HG03135 (cell line): Measurements from ENCODE around the gene GASK1A.

ENCODE experiments used
- ATAC-seq: cut with Tn5 transposase; IDR thresholded peaks from one replicate; pipeline ENCODE4 v1.9.1; 2021; ENCODE audit warnings: mild to moderate bottlenecking, moderate library complexity; ENCODE audit not compliant: unreplicated experiment

The GASK1A gene

DNA sequence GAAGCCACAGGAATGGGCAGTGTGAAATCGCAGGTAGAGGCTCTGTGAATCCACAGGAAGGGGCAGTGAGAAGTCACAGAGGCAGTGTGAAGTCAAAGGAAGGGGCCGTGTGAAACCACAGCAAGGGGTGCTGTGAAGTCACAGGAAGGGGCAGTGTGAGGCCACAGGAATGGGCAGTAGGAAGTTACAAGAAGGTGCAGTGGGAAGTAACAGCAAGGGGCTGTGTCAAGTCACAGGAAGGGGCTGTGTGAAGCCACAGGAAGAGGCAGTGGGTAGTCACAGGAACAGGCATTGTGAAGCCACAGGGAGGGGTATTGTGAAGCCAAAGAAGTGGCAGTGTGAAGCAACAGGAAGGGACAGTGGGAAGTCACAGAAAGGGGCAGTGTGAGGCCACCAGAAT is 34.1 kb downstream of the GASK1A start:
- ATAC-seq, result no peak

DNA sequence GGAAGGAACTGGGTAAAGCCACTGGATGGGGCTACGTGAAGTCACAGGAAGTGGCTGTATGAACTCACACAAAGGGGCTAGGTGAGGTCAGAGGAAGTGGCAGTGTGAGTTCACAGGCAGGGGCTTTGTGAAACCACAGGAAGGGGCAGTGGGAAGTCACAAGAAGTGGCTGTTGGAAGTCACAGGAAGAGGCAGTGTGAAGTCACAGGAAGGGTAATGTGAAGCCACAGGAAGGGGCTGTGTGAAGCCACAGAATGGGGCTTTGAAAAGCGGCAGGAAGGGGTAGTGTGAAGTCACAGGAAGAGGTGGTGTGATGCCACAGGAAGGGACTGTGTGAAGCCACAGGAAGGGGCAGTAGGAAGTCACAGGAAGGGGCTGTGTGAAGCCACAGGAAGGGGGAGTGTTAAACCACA is 34.6 kb downstream of the GASK1A start:
- no peak for ATAC-seq

DNA sequence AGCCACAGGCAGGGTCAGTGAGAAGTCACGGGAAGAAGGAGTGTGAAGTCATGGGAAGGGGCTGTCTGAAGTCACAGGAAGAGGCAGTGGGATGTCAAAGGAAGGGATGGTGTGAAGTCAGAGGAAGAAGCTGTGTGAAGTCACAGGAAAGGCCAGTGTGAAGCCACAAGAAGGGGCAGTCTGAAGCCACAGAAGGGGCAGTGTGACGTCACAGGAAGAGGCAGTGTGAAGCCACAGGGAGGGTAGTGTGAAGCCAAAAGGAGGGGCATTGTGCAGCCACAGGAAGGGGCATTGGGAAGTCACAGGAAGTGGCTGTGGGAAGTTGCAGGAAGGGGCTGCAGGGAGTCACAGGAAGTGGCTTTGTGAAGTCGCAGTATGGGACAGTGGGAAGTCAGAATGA is 35.1 kb downstream of the GASK1A start:
- no peak for ATAC-seq

DNA sequence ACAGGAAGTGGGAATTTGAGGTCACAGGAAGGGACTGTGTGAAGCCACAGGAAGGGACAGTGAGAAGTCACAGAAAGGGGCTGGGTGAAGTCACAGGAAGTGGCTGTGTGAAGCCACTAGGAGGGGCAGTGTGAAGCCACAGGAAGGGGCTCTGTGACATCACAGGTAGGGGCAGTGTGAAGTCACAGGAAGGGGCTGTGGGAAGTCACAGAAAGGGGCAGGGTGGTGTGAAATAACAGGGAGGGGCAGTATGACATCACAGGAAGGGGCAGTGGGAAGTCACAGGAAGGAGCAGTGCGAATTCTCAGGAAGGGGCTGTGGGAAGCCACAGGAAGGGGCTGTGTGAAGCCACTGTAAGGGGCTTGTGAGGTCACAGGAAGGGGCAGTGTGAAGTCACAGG is 35.8 kb downstream of the GASK1A start:
- ATAC-seq, result no peak

DNA sequence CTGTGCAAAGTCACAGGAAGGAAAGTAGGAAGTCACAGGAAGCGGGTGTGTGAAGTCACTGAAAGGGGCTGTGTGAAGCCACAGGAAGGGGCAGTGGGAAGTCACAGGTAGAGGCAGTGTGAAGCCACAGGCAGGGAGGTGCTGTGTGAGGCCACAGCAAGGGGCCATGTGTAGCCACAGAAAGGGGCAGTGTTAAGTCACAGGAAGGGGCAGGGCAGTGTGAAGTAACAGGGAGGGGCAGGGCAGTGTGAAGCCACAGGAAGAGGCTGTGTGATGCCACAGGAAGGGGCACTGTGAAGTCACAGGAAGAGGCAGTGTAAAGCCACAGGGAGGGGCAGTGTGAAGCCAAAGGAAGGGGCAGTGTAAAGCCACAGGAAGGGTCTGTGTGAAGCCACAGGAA is 36.5 kb downstream of the GASK1A start:
- ATAC-seq, result no peak

DNA sequence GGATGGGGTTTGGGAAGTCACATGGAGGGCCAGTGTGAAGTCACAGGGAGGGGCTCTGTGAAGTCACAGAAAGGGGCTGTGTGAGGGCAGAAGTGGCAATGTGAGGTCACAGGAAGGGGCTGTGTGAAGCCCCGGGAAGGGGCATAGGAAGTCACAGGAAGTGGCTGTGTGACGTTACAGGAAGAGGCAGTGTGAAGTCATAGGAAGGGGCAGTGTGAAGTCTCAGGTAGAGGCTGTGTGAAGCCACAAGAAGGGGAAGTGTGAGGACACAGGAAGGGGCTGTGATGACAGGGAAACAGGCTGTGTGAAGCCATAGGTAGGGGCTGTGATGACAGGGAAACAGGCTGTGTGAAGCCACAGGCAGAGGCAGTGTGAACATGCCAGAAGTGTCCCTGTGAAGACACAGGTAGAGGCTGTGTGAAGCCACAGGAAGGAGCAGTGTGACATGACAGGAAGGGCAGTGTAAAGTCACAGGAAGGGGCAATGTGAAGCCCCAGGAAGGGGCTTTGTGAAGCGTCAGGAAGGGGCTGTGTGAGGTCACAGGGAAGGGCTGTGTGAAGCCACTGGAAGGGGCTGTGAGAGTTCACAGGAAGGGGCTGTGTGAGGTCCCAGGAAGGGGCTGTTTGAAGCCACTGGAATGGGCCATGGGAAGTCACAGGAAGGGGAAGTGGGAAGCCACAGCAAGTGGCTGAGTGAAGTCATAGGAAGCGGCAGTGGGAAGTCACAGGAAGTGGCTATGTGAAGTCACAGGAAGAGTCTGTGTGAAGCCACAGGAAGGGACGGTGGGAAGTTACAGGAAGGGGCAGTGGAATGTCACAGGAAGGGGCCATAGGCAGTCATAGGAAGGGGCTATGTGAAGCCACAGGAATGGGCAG is 37.1 kb downstream of the GASK1A start:
- ATAC-seq, result no peak

DNA sequence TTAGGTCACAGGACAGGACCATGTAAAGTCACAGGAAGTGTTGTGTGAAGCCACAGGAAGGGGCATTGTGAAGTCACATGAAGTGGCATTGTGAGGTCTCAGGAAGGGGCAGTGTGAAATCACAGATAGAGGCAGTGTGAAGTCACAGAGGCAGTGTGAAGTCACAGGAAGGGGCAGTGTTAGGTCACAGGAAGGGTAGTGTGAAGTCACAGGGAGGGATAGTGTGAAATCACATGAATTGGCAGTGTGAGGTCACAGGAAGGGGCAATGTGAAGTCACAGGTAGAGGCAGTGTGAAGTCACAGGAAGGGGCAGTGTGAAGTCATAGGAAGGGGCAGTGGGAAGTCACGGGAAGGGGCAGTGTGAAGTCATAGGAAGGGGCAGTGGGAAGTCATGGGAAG is 37.9 kb downstream of the GASK1A start:
- no peak for ATAC-seq

DNA sequence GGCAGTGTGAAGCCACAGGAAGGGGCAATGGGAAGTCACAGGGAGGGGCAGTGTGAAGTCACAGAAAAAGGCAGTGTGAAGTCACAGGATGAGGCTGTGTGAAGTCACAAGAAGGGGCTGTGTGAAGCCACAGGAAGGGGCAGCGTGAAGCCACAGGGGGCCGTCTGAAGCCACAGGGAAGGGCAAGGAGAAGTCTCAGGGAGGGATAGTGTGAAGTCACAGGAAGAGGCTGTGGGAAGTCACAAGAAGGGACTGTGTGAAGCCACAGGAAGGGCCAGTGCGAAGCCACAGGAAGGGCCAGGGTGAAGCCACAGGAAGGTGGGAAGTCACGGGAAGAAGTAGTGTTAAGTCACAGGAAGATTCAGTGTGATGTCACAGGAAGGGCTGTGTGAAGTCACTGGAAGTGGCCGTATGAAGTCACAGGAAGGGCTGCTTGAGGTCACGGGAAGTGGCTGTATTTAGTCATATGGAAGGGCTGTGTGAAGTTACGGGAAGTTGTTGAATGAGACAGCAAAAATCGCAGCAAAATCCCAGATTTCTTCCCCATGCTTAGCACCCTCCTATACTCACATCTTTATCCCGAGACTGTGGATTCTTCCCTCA is 38.6 kb downstream of the GASK1A start:
- ATAC-seq, result no peak

DNA sequence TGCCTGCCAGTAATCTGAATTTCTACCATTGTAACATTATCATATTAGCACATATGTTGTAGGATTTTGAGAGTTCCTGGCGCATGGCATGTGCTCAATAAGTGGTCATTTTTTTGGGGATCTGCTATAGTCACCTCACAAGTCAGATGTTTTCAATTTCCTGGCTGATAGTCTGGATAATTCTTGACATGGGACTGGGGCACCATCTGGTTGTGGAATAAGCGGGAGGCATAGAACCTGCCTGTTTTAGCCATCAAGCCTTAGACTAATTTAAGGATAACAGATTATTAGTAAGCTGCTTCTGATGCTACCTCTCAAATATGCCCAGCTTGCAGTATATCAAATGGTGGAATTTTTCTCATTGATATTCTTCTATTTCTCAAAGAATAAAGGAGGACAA is 39.1 kb downstream of the GASK1A start:
- no peak for ATAC-seq

DNA sequence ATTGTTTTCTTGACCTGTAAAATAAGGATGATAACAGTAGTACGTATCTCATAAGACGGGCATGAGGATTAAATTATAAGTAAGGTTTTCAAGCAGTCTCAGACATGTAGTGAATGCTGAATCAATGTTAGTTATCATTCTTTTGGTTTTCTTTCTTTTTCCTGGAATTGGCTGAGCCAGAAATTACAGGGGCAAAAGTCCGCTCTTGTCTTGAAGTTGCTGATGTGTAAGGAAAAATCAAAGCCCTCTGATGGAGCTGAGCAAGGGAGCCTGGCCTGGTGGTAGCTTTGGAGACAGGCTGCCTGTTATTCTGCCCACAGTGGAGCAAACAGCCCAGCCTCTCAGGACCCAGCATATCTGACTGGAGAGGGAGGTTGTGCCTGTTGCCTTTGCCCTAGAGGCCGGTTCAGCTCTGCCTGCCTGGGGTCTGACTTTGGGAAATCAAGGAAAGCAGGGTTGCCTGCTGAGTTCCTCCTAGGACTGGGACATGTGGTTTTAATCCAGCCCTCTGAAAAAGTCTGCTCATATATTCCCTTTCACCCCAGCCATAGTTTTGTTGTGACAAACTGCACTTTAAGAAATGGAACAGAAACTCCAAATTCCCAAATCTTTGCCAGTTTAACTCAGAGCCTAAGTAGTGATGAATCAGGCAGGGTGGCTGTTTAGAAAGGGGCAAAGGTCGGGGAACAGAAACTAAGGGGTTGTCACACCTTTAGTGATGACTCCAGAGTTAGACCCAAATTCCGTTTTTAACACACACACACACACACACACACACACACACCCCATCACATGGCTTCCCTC is 40.1 kb downstream of the GASK1A start:
- no peak for ATAC-seq

DNA sequence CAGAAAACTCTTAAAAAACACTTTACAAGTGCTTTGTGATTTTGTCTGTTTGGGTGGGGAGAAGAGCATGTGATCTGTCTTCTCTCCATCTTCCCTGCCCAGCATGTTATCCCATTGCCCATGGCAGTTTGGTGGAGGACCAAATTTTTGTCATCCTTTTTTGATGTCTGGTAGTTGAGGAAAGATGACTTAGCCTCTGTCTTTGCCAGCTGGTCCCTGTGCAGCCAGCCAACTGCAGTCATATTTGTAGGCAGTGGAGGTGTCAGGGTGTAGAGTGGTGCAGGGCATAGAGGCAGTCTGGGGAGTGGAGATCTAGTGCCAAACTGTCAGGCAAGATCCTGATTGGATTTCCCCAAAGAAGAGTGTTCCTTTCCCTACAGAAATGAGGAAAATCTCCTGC is 40.7 kb downstream of the GASK1A start:
- ATAC-seq, result no peak

DNA sequence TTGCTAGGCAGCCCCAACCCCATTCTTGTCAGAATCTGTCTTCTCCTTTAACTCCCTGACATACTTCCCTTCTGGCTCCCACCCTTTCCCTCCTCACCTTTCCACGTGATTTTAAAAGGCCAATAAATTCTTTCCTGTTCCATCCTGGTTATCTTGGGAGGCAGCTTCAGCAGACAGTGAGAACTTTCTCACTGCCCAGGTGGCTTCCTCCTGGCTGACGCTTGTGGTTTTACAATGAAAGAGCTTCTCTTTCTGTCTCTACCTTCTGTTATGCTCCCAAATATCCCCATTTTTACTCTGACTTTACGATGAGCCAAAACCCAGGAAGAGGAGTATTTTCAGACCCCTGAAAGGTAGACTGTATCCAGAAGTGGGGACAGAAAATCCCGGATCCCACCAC is 42.1 kb downstream of the GASK1A start:
- no peak for ATAC-seq

DNA sequence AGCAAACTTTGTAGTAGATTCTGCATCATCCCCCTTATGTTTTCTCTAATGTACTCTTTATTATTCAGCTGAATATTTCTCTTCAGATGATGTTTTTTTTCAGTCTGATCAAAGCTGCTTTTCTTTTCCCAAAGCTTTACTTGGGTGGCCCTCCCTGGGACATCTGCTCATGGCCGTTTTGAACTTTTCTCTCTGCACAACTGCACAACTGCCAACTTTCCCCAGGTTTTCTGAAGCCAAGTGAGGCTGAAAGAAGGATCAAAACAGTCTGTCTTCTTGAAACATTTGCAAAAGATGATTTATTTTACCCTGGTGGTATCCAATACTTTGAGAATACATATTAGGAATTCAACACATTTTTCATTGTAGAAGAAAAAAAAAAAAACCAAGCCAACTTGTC is 43.0 kb downstream of the GASK1A start:
- no peak for ATAC-seq

DNA sequence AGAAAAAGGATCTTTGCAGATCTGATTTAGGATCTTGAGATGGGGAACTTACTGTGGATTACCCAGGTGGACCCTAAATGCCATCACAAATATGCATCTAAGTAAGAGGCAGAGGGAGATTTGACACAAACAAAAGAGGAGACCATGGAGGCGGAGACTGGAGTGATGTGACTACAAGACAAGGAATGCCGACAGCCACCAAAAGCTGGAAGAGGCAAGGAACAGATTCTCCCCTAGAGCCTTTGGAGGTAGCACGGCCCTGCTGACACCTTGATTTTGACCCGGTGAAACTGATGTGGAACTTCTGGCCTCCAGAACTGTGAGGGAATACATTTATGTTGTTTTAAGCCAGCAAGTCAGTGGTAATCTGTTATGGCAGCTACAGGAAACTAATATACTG is 44.0 kb downstream of the GASK1A start:
- ATAC-seq, result no peak

DNA sequence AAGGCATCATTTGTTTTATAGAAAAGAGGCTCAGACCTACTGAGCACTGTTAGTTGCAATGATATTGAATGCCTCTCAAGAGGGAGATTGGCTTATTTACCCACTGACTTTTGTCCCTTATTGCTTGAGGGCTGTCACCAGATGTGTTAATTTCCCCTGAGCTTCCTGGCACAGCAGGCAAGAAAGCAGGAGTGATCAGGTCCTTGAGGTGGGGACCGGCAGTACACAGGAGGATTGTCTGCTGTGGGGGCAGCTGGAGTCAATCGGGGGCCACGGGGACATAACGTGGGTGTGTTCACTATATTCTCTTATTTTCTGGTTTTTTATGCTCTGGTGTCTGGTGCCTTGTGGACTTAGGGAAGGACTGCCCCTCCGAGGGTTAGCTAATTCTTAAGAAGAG is 44.6 kb downstream of the GASK1A start:
- no peak for ATAC-seq

DNA sequence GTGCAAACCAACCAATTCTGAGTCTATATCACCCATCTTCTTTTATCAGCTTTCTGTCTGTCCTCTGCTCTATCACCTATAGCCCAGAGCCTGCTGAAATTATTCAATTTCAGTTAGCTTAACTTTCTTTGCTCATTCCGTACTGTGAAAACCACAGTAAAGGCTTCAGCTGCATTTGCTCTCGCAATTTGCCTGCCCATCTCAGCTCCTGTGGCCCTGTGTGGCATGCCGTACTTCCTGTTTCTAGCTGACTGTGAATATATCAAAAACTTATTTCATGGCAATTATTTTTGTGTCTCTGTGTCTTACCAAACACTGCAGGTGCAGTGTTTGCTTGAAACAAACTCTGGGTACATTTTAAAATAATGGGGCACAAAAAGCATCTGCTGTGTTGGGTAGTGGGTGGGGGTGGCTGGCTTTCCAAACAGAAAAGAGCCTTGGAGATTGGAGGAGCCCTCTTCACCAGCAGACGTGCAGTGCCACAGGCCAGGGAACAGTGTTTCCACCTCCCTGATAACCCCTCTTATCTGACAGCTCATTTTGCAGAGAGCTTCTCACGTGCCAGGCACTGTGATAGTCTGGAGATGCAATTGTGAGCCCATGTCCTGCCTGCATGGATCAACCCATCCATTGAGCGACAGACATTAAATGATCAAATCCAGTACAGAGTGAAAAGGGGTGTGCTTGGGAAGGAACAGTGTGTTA is 45.2 kb downstream of the GASK1A start:
- ATAC-seq, result no peak

DNA sequence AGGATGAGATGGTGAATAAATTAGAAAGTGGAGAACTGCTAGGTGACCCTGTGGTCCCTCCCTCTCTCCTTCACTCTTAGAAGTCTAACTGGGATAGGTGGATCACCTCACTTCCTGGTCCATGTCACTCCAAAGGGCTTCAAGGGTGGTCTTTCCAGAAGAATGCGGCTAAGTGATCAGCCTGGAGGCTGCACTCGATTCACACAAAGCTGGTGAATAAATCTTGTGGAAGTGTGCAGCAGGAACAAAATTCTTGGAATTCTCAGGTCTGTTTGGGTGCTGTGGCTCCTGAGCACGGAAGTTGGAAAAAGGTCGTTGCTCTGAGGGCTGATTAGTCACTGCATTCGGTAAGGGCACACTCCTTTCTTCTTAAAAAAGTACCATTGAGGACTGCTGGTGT is 46.3 kb downstream of the GASK1A start:
- no peak for ATAC-seq

DNA sequence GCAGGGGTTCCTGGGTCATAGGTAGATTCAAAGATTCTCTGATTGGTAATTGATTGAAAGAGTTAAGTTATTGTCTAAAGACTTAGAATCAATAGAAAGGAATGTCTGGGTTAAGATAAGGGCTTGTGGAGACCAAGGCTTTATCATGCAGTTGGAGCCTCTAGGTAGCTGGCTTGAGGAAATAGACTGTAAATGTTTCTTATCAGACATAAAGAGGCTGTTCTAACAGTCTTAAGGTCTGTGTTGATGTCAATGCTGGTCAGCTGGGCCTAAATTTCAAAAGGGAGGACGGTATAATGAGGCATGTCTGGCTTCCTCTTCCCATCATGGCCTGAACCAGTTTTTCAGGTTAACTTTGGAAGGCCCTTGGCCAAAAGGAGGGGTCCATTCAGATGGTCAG is 48.9 kb downstream of the GASK1A start:
- ATAC-seq, result no peak

DNA sequence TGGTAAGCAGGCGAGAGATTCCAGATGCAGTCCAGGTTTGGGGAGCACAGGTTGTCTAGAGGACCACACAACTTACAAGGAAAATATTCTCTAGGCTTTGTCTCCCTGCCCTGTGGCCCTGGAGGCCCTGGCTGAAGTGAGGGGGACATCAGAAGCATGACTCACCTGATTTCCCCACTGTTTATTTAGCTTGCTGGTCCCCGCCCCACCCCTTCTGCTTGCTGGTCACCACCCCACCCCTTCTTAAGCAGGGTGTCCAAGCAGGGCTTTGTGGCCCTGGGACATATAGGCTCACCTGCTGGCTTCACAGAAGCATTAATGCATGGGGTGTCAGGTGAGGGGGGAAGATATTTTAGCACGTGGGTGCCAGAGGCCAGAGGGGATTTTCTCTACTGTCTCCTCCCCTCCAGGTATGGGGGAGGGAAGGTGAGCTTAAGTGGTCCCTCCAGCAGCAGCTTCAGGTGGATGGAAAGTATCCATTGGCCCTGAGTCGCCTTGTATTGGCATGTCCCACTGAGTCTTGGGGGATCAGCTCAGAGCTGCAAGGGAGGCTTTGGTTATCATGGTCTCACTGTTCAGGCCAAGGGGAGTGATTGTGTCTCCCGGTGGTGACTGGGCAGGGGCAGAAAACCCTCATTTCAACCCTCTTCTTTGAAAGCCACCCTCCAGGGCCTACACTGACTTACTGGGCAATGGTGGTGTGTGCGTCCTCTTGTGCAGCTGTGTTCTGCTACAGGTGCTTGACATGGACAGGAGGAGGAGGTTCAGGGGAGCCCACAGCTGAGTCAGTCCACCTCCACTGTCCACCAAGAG is 49.8 kb downstream of the GASK1A start:
- no peak for ATAC-seq

DNA sequence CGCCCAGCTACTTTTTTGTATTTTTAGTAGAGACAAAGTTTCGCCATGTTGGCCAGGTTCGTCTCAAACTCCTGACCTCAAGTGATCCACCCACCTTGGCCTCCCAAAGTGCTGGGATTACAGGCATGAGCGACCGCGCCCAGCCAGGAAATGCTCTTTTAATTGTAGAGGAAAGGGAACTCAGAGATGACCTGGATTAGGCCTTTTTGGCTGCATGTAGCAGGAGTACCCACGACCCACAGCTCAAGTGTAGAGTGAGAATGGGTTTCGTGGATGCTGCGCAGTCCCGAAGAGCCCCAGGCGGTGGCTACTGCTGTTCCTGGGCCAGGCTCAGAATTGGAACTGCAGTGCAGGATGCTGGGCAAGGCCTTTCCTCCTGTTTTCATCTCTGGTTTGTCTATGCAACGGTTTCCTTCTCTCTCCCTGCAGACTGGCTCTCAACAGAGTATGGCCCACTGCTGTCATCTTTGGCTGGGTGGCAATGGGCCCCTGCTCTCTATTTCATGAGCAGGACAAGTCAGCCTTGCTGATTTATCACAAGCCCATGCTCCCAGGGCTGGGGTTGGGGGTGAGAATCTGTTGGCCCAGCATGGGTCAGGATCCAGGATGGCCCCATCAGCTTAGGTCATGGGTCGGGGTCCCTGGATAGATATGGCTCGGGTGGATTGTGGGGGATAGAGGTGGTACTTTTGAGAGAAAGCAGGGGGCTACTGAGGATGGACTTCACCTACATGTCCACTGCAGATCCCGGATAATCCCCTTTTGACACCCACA is 51.2 kb downstream of the GASK1A start:
- no peak for ATAC-seq
